Parathyroid adenoma (tissue), 2 donors: ENCODE measurements around the gene ZMAT3.

Experiments used
- H2AFZ ChIP-seq: fragments of 300-600 bp; sonication (generic); one replicate; pipeline ENCODE4 v1.7.0; 2017; ENCODE audit warnings: antibody characterized with exemption, mild to moderate bottlenecking
- H3K27ac ChIP-seq: fragments of 300-600 bp; sonication (generic); one replicate; pipeline ENCODE4 v1.7.0; 2017
- H3K27me3 ChIP-seq: fragments of 300-600 bp; sonication (generic); one replicate; pipeline ENCODE4 v1.7.0; 2017; ENCODE audit warnings: low read length; ENCODE audit not compliant: control insufficient read depth, insufficient read depth
- H3K36me3 ChIP-seq: fragments of 300-600 bp; sonication (generic); one replicate; pipeline ENCODE4 v1.7.0; 2017; ENCODE audit warnings: low read length; ENCODE audit not compliant: control insufficient read depth, insufficient read depth
- H3K4me1 ChIP-seq: fragments of 300-600 bp; sonication (generic); one replicate; pipeline ENCODE4 v1.7.0; 2017; ENCODE audit warnings: control low read depth
- H3K4me2 ChIP-seq: fragments of 300-600 bp; sonication (generic); one replicate; pipeline ENCODE4 v1.7.0; 2017; ENCODE audit warnings: low read length
- H3K4me3 ChIP-seq: fragments of 300-600 bp; sonication (generic); one replicate; pipeline ENCODE4 v1.7.0; 2017; ENCODE audit warnings: low read depth, low read length
- H3K79me2 ChIP-seq: fragments of 300-600 bp; sonication (generic); one replicate; pipeline ENCODE4 v1.7.0; 2017; ENCODE audit warnings: control low read depth
- H3K9ac ChIP-seq: fragments of 300-600 bp; sonication (generic); one replicate; pipeline ENCODE4 v1.7.0; 2017; ENCODE audit warnings: mild to moderate bottlenecking
- H3K9me3 ChIP-seq: fragments of 300-600 bp; sonication (generic); one replicate; pipeline ENCODE4 v1.7.0; 2017; ENCODE audit warnings: low read length; ENCODE audit not compliant: control insufficient read depth
- TF ChIP-seq, protein P1 (sequence below): fragments of 300-600 bp; sonication (generic); IDR thresholded peaks from one replicate; pipeline ENCODE4 v1.7.0; 2017; ENCODE audit warnings: antibody characterized with exemption, mild to moderate bottlenecking
- donor health status: primary hyperparathyroidism.

Gene ZMAT3

GRCh38 chr3:179018808-179019207 is 52.8 kb downstream of the ZMAT3 start:
- TF ChIP-seq, protein P1, sequence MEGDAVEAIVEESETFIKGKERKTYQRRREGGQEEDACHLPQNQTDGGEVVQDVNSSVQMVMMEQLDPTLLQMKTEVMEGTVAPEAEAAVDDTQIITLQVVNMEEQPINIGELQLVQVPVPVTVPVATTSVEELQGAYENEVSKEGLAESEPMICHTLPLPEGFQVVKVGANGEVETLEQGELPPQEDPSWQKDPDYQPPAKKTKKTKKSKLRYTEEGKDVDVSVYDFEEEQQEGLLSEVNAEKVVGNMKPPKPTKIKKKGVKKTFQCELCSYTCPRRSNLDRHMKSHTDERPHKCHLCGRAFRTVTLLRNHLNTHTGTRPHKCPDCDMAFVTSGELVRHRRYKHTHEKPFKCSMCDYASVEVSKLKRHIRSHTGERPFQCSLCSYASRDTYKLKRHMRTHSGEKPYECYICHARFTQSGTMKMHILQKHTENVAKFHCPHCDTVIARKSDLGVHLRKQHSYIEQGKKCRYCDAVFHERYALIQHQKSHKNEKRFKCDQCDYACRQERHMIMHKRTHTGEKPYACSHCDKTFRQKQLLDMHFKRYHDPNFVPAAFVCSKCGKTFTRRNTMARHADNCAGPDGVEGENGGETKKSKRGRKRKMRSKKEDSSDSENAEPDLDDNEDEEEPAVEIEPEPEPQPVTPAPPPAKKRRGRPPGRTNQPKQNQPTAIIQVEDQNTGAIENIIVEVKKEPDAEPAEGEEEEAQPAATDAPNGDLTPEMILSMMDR = no peak
- no peak overlapping the region for H3K27ac ChIP-seq
- no peaks in the 10 kb centered on the region for H3K36me3 ChIP-seq

GRCh38 chr3:179016979-179017670 is 54.5 kb downstream of the ZMAT3 start:
- Histone ChIP-seq H3K9me3 (no peaks in the 10 kb centered on the region), H3K4me2 (no peak overlapping the region), H3K36me3 (no peaks in the 10 kb centered on the region), H3K4me3 (no peak overlapping the region), H3K79me2 (no peaks in the 10 kb centered on the region), H3K27me3 (no peaks in the 10 kb centered on the region), H3K4me1 (peaks cover 14% of the 10 kb centered on the region), H3K9ac (no peak overlapping the region), H2AFZ (no peak overlapping the region), H3K27ac (no peak overlapping the region)
- TF ChIP-seq, protein P1 = no peak

More at GRCh38 chr3:179018808-179019207, 52.8 kb downstream of the ZMAT3 start:
- H3K4me2 ChIP-seq = no peak overlapping the region
- H3K27me3 ChIP-seq = no peaks in the 10 kb centered on the region
- H2AFZ ChIP-seq = no peak overlapping the region
- no peaks in the 10 kb centered on the region for H3K79me2 ChIP-seq
- no peaks in the 10 kb centered on the region for H3K9me3 ChIP-seq
- H3K4me1 ChIP-seq = peaks cover 14% of the 10 kb centered on the region
- no peak overlapping the region for H3K4me3 ChIP-seq
- no peak overlapping the region for H3K9ac ChIP-seq

DNA sequence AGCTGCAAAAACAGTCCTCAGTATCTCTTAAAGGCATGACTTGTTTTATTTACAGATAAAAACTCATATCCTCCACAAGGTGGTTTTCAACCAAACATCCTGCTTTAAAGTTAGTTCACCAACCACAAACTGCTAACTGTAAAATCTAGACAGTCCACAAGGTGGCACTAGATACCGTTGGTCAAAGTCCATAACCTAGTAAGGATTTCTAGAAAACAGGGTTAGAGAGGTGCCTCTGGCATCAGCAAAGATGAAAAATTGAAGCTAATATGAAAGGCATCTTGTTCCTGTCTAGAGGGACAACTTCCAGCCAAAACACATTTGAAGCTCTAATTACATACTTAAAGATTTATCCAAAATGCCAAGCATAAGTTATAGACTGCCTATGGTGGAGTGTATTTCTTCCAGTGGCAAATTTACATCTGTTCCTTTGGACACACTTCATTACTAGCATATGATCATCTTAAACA is 56.0 kb downstream of the ZMAT3 start:
- H3K79me2 ChIP-seq = no peaks in the 10 kb centered on the region
- H3K27ac ChIP-seq = no peak overlapping the region
- TF ChIP-seq, protein P1 = peak; percentile 88
- peaks cover 6% of the 10 kb centered on the region for H3K4me1 ChIP-seq
- H3K9ac ChIP-seq = no peak overlapping the region
- no peaks in the 10 kb centered on the region for H3K36me3 ChIP-seq
- no peaks in the 10 kb centered on the region for H3K27me3 ChIP-seq
- no peak overlapping the region for H2AFZ ChIP-seq
- no peaks in the 10 kb centered on the region for H3K9me3 ChIP-seq
- no peak overlapping the region for H3K4me3 ChIP-seq
- H3K4me2 ChIP-seq = no peak overlapping the region

DNA sequence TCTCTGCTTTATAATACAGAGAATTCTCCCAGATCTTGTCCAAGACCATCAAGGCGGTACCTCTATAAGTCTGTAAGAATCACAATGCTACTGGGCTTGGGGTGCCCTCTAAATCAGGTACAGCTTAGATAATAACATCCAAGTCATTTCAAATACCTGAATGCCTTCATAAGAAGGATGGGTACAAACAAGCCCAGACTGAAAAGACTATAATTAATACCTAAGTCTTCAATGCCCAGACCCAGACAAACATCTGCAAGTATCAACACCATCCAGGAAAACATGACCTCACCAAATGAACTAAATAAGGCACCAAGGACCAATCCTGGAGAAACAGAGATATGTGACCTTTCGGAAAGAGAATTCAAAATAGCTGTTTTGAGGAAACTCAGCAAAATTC is 65.9 kb downstream of the ZMAT3 start:
- TF ChIP-seq, protein P1 = no peak
- Histone ChIP-seq H3K36me3 (no peaks in the 10 kb centered on the region), H3K79me2 (no peaks in the 10 kb centered on the region), H3K9ac (no peak overlapping the region), H2AFZ (no peak overlapping the region), H3K27me3 (no peaks in the 10 kb centered on the region), H3K9me3 (no peaks in the 10 kb centered on the region), H3K4me2 (no peak overlapping the region), H3K27ac (no peak overlapping the region), H3K4me1 (no peaks in the 10 kb centered on the region), H3K4me3 (no peak overlapping the region)

- Histone ChIP-seq H3K4me3 (no peak overlapping the region), H3K4me1 (no peaks in the 10 kb centered on the region), H3K9me3 (no peaks in the 10 kb centered on the region), H3K9ac (no peak overlapping the region), H3K4me2 (no peak overlapping the region), H3K36me3 (no peaks in the 10 kb centered on the region), H2AFZ (no peak overlapping the region), H3K27ac (no peak overlapping the region), H3K27me3 (no peaks in the 10 kb centered on the region), H3K79me2 (no peaks in the 10 kb centered on the region)
- TF ChIP-seq, protein P1 = no peak
Measured at GRCh38 chr3:179005213-179005612, 66.4 kb downstream of the ZMAT3 start.
